ENCODE results near the gene UPK1A.

DNA sequence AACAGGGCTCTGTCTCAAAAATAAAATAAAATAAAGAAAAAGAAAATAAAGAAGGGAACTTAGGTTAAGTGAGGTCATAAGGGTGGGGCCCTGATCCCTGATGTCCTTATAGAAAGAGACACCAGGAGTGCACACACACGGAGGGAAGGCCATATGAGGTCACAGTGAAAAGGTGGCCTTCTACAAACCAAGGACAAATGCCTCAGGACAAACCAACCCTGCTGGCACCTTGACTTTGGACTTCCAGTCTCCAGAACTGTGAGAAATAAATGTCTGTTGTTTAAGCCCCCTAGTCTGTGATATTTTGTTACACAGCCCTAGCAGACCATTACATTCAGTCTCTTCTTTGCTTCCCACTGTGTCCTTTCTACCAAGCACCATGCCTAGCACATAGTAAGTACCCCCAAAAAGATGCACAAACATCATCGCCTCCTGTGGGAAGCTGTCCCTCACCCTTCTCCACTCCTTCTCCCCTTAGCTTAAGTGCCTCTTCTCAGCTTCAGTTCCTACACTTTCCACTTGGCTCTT lies 29.6 kb downstream of the UPK1A start:
- no peak for TF ChIP-seq RXRA (IDR thresholded peaks at IDR 0.05; ENCODE audit: insufficient read depth, low read depth, low read length)
- TF ChIP-seq, protein P1, sequence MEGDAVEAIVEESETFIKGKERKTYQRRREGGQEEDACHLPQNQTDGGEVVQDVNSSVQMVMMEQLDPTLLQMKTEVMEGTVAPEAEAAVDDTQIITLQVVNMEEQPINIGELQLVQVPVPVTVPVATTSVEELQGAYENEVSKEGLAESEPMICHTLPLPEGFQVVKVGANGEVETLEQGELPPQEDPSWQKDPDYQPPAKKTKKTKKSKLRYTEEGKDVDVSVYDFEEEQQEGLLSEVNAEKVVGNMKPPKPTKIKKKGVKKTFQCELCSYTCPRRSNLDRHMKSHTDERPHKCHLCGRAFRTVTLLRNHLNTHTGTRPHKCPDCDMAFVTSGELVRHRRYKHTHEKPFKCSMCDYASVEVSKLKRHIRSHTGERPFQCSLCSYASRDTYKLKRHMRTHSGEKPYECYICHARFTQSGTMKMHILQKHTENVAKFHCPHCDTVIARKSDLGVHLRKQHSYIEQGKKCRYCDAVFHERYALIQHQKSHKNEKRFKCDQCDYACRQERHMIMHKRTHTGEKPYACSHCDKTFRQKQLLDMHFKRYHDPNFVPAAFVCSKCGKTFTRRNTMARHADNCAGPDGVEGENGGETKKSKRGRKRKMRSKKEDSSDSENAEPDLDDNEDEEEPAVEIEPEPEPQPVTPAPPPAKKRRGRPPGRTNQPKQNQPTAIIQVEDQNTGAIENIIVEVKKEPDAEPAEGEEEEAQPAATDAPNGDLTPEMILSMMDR (IDR thresholded peaks at IDR 0.05; ENCODE audit: control extremely low read depth in 1 of 3, insufficient read depth in 1 of 3, low read depth in 1 of 3, low read length in 3 of 3) = no peak

Data from H1 (cell line).